HepG2 (cell line): ENCODE measurements around the gene RAC3. TPM values are rescaled to one million over a fixed set of nuclear protein-coding genes. Genes with fewer than 3 reads are reported as not detected.

Experiments used
- AHDC1 ChIP-seq: sonication (generic); formaldehyde crosslinking; IDR thresholded peaks from 2 replicates; pipeline ENCODE4 v1.5.1; 2020; ENCODE audit warnings: mild to moderate bottlenecking, missing genetic modification reagents, borderline replicate concordance
- CBX1 ChIP-seq: IDR thresholded peaks from one replicate; pipeline ENCODE4 v1.6.1; 2016; ENCODE audit warnings: antibody characterized with exemption, low read depth
- E2F1 ChIP-seq: sonication (generic); formaldehyde crosslinking; IDR thresholded peaks from 2 replicates; pipeline ENCODE4 v1.5.0; 2020; ENCODE audit warnings: missing genetic modification reagents
- EED ChIP-seq: sonication (generic); formaldehyde crosslinking; IDR thresholded peaks from 2 replicates; pipeline ENCODE4 v1.5.0; 2020; ENCODE audit warnings: mild to moderate bottlenecking, missing genetic modification reagents
- KDM6A ChIP-seq: IDR thresholded peaks from 2 replicates; pipeline ENCODE4 v1.6.1; 2016; ENCODE audit warnings: low read depth
- NR3C1 ChIP-seq: sonication (generic); formaldehyde crosslinking; IDR thresholded peaks from 2 replicates; pipeline ENCODE4 v1.4.0; 2020; ENCODE audit warnings: missing genetic modification reagents
- PAX8 ChIP-seq: sonication (generic); formaldehyde crosslinking; IDR thresholded peaks from 2 replicates; pipeline ENCODE4 v1.8.0; 2022; ENCODE audit warnings: mild to moderate bottlenecking, missing genetic modification reagents, borderline replicate concordance
- SP4 ChIP-seq: sonication (generic); formaldehyde crosslinking; IDR thresholded peaks from 2 replicates; pipeline ENCODE4 v1.8.1; 2023; ENCODE audit warnings: mild to moderate bottlenecking, missing genetic modification reagents
- SUZ12 ChIP-seq: fragments of 150-350 bp; IDR thresholded peaks from 2 replicates; pipeline ENCODE4 v1.6.1; 2014; ENCODE audit warnings: low read depth, low read length
- USF2 ChIP-seq, 2 experiments: sonication (generic) in 1 of 2; formaldehyde crosslinking in 1 of 2; IDR thresholded peaks; 2 replicates each; pipeline versions ENCODE4 v1.5.1 to v1.6.1; 2011 to 2020; ENCODE audit warnings: borderline replicate concordance in 1 of 2, low read depth in 1 of 2, low read length in 1 of 2, mild to moderate bottlenecking in 1 of 2, missing genetic modification reagents in 1 of 2, moderate library complexity in 1 of 2
- ZBTB20 ChIP-seq: sonication (generic); formaldehyde crosslinking; IDR thresholded peaks from 2 replicates; pipeline ENCODE4 v1.8.1; 2023; ENCODE audit warnings: missing genetic modification reagents, low read depth, mild to moderate bottlenecking, borderline replicate concordance
- ZBTB33 ChIP-seq: sonication (generic); formaldehyde crosslinking; IDR thresholded peaks from 2 replicates; pipeline ENCODE4 v1.4.0; 2020; ENCODE audit warnings: missing genetic modification reagents
- ZNF432 ChIP-seq: sonication (generic); formaldehyde crosslinking; IDR thresholded peaks from 2 replicates; pipeline ENCODE4 v1.5.0; 2020; ENCODE audit warnings: missing genetic modification reagents, mild to moderate bottlenecking, borderline replicate concordance
- ZNF547 ChIP-seq: sonication (generic); formaldehyde crosslinking; IDR thresholded peaks from 2 replicates; pipeline ENCODE4 v1.5.1; 2020; ENCODE audit warnings: mild to moderate bottlenecking, missing genetic modification reagents
- ZNF556 ChIP-seq: sonication (generic); formaldehyde crosslinking; IDR thresholded peaks from 2 replicates; pipeline ENCODE4 v1.4.0; 2020; ENCODE audit warnings: mild to moderate bottlenecking, missing genetic modification reagents, borderline replicate concordance
- ZNF782 ChIP-seq: sonication (generic); formaldehyde crosslinking; IDR thresholded peaks from 2 replicates; pipeline ENCODE4 v1.4.0; 2020; ENCODE audit warnings: missing genetic modification reagents, mild to moderate bottlenecking, borderline replicate concordance
- polyA plus RNA-seq, 8 experiments: library from polyadenylated mRNA; depleted of rRNA in 3 of 8; stranded (reverse) in 7 of 8; unstranded in 1 of 8; fragments of >200 nt; fragmentation: Illumina TruSeq in 4 of 8; extraction: Trizol in 4 of 8; gene quantifications; 2 replicates each; pipeline versions ENCODE4 v1.2.1 to v1.2.3, GENCODE V29; 2011 to 2016; ENCODE audit warnings: low read depth in 4 of 8, missing spikeins in 1 of 8, mixed read lengths in 1 of 8; ENCODE audit not compliant: insufficient read depth in 1 of 8
- total RNA-seq, 5 experiments: library from RNA; depleted of rRNA; stranded (reverse); fragments of >200 nt; fragmentation: Illumina TruSeq; extraction: Trizol; gene quantifications; 2 replicates each; pipeline ENCODE4 v1.2.3, GENCODE V29; 2016; ENCODE audit warnings: low read depth in 1 of 5

Gene RAC3
- total and polyA plus RNA-seq, 2 of the 13 experiments (the other 11 are each of a cell fraction or from before 2014, with no cell fraction given), result 10.5 to 21.3 TPM

- TF ChIP-seq ZBTB33 (CRISPR knock-in tag), result no peak
- no peak for TF ChIP-seq EED
- no peak for TF ChIP-seq CBX1
- TF ChIP-seq ZBTB20, result 0 out of 2 replicates have a peak, but pooled peaks have one; percentile 43
- no peak for TF ChIP-seq SUZ12
- TF ChIP-seq NR3C1, result no peak
- TF ChIP-seq SP4 (CRISPR knock-in tag), result peak; percentile 63; the same call in 1 of the 2 replicates
- TF ChIP-seq ZNF782, result 0 out of 2 replicates have a peak, but pooled peaks have one; percentile 6
- no peak for TF ChIP-seq KDM6A (CRISPR knock-in tag)
- TF ChIP-seq ZNF432 (CRISPR knock-in tag), result no peak
- TF ChIP-seq E2F1 (CRISPR knock-in tag), result no peak
- TF ChIP-seq ZNF547, result peak; percentile 16; the same call in 1 of the 2 replicates
- no peak for TF ChIP-seq PAX8 (CRISPR knock-in tag)
- no peak for TF ChIP-seq AHDC1 (CRISPR knock-in tag)
- no peak for TF ChIP-seq USF2 (IDR thresholded peaks at IDR 0.05; ENCODE audit: low read depth, low read length)
- TF ChIP-seq USF2 (CRISPR knock-in tag; IDR thresholded peaks at IDR 0.05; ENCODE audit: borderline replicate concordance), result no peak
- no peak for TF ChIP-seq ZNF556 (CRISPR knock-in tag)
These were observed 34.6 kb upstream of the RAC3 start (continued) for GRCh38 chr17:81996757-81997441.
